Activated naive CD4-positive, alpha-beta T cell treated with anti-CD3 and anti-CD28 coated beads, Interleukin-2, amount 10 ng/mL, durations not matched to agents 5 hours and 36 hours (primary cell): ENCODE data around the gene PPP1R2. TPM values are rescaled to one million over a fixed set of nuclear protein-coding genes. Genes with fewer than 3 reads are reported as not detected.

Source experiments
- total RNA-seq, 2 experiments: library from RNA; stranded (reverse); gene quantifications; one replicate each; pipeline ENCODE4 v1.2.3, GENCODE V29; 2021

PPP1R2 gene
- 10 to 100 TPM; 76.4 to 80.7 TPM for total RNA-seq

DNA sequence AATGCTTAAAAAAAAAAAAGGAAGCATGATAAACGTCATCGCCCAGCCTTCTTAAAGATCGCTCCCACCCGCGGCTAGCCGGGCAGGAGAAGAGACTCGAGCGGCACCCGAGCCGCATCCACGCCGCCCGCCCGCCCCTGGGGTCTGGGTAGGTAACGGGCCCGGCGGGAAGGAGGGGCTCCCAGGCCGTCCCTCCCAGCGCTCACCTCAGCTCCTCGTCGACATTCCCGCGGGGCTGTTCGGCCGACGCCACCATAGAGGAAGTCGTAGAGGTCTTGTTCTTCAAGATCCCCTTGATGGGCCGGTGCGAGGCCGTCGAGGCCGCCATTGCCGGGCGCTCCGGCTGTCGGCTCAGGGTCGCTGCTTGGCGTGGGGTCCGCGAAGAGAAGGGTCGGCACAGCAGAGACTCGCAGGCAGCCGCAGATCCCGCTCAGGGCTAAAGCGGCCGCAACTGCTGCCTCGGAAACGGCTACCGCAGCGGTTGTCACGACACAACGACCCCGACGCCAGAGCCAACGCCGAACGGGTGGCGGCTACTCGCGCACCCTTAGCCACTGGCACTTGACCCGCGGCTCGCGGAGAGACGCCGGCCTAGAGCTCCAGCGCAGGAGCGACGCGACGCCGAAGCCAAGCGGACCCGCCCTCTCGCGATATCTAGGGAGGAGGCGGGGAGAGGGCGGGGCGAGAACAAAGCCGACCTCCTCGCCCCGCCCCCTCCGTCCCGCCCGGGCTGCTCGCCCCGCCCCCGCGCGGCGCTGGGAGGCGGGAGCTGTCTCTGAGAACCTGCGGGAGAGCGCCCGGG lies at the start of gene PPP1R2:
PPP1R2 (minus strand) TSS at position 628 of the 802 bp plus-strand sequence; CDS start at position 328, 300 bp downstream.

GRCh38 chr3:195583831-195584542 lies 40.9 kb upstream of the PPP1R2 start, which contains the start of gene APOD:
TSS of gene APOD (minus strand) at chr3:195583940. CDS start at chr3:195579461, 4,479 bp downstream.

Other genes starting within 250 kb of the PPP1R2 start
- gene ACAP2, start 100.3 kb downstream of the PPP1R2 start, total RNA-seq, result 10 to 100 TPM; 65.2 to 66.0 TPM
- not detected for gene APOD, start 40.6 kb upstream of the PPP1R2 start, total RNA-seq
- gene MUC20, start 177.7 kb upstream of the PPP1R2 start, total RNA-seq, result 1 to 10 TPM; 2.7 to 3.2 TPM